PFSK-1 (cell line): ENCODE data around the gene NUDT3.

Experiments used
- FOXP2 ChIP-seq: optimal IDR thresholded peaks from 2 replicates; pipeline ENCODE3; 2011; ENCODE audit warnings: borderline replicate concordance, control low read depth, inconsistent platforms; ENCODE audit not compliant: insufficient read depth; ENCODE audit errors: extremely low read length, extremely low read depth
- POLR2AphosphoS5 ChIP-seq: IDR thresholded peaks from 2 replicates; pipeline ENCODE4 v1.6.1; 2012; ENCODE audit warnings: low read depth, mild to moderate bottlenecking, control low read depth, low read length, moderate library complexity
- SIN3A ChIP-seq: IDR thresholded peaks from 2 replicates; pipeline ENCODE4 v1.6.1; 2012; ENCODE audit warnings: mild to moderate bottlenecking, low read length, moderate library complexity, borderline replicate concordance; ENCODE audit not compliant: insufficient read depth
- TAF1 ChIP-seq: IDR thresholded peaks from 2 replicates; pipeline ENCODE4 v1.6.1; 2012; ENCODE audit warnings: low read length, control low read depth, borderline replicate concordance; ENCODE audit not compliant: insufficient read depth
- TF ChIP-seq, protein P1 (sequence below), 2 experiments: IDR thresholded peaks; 2 replicates each; pipeline versions ENCODE4 v1.6.1 to v1.8.0; 2011 to 2012; ENCODE audit warnings: low read depth in 2 of 2, low read length in 2 of 2, control low read depth in 1 of 2, inconsistent platforms in 1 of 2, mild to moderate bottlenecking in 1 of 2, moderate library complexity in 1 of 2; ENCODE audit not compliant: insufficient read depth in 1 of 2

DNA sequence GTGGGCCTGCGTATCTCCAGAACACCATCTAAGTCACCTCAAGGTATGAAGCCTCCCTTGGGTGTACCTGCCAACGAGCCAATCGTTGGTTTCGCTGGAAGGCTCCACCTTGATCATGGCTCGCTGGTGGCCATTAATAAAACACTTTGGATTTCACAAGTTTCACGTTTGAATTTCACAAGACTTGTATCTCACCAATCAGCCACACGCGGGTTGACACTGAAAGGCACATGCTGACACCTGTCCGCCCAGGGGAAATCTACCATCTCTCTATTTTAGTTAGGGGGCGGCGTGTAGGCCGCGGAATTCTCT, 156.4 kb downstream of the NUDT3 start:
- TF ChIP-seq POLR2AphosphoS5 (no peak), SIN3A (no peak), TAF1 (no peak), FOXP2 (no peak)
- TF ChIP-seq, protein P1, sequence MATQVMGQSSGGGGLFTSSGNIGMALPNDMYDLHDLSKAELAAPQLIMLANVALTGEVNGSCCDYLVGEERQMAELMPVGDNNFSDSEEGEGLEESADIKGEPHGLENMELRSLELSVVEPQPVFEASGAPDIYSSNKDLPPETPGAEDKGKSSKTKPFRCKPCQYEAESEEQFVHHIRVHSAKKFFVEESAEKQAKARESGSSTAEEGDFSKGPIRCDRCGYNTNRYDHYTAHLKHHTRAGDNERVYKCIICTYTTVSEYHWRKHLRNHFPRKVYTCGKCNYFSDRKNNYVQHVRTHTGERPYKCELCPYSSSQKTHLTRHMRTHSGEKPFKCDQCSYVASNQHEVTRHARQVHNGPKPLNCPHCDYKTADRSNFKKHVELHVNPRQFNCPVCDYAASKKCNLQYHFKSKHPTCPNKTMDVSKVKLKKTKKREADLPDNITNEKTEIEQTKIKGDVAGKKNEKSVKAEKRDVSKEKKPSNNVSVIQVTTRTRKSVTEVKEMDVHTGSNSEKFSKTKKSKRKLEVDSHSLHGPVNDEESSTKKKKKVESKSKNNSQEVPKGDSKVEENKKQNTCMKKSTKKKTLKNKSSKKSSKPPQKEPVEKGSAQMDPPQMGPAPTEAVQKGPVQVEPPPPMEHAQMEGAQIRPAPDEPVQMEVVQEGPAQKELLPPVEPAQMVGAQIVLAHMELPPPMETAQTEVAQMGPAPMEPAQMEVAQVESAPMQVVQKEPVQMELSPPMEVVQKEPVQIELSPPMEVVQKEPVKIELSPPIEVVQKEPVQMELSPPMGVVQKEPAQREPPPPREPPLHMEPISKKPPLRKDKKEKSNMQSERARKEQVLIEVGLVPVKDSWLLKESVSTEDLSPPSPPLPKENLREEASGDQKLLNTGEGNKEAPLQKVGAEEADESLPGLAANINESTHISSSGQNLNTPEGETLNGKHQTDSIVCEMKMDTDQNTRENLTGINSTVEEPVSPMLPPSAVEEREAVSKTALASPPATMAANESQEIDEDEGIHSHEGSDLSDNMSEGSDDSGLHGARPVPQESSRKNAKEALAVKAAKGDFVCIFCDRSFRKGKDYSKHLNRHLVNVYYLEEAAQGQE (IDR thresholded peaks at IDR 0.05; ENCODE audit: insufficient read depth in 1 of 2, low read depth in 2 of 2, low read length in 2 of 2): no peak
